RPMI7951 (cell line): Measurements from ENCODE around the gene SLC38A8. TPM values are rescaled to one million over a fixed set of nuclear protein-coding genes. Genes with fewer than 3 reads are reported as not detected.
A peak's percentile ranks its signal among the peaks of the same experiment; 100 is the strongest.

Experiments used
- DNase-seq: peaks from one replicate; pipeline ENCODE4 v3.0.0-alpha.2; 2012; ENCODE audit warnings: low read depth
- total RNA-seq: library from RNA; depleted of rRNA; stranded (reverse); fragments of >200 nt; shearing (Covaris generic); gene quantifications from 2 replicates; pipeline ENCODE4 v1.2.3, GENCODE V29; 2014

SLC38A8 gene
- total RNA-seq, 1 experiment from 2014 or later: not detected

DNA sequence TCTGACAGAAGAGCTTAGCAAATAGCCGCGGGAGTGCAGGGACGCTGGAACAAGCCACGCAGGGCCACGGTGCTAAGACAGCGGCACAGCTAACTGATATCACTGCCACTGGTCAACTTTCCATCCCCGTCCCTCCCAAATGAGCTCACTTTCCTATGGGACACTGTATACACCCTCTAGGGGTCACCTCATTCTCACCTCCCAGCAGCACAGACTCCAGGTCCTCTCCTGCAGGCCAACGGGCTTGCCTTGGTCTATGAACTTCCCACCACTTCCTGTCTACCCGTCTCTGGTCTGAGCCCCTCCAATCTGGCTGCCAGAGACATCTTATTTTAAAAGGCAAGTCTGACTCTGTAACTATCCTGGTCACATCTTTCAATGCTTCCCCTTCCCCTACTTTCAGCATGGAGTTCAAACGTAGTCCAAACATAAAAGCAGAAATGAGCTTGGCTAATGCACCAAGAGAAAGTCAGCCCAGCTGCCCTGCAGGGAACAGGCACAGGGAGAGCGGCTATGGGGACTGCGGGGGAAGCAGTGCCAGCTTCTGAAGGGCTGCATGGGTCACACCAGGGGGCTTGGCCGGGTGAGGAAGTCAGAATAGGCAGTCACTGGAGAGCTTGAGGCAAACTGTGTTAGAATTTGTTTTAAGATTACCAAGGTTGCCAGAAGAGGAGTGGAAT is 26.3 kb upstream of the SLC38A8 start:
- DNase-seq: no peak

GRCh38 chr16:84068041-84068440 is 25.4 kb upstream of the SLC38A8 start:
- DNase-seq: no peak

DNA sequence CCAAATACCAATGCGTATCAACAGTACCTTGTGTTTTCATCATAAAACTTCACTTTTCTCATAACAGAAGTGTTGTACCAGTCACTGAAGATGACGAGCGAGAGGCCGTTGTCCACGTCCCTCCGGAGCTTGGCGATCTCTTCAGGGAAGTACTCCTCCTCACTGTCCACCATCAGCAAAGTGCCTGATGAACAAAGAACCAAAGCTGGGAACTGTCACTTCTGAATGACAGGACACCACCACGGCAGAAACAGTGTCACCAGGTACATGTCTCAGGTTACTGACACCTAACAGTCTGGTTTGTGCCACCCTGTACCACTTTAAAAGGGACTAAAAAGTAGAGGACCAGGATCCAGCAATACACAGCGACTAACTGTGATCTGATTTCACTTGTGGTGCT is 25.0 kb upstream of the SLC38A8 start:
- no peak for DNase-seq

DNA sequence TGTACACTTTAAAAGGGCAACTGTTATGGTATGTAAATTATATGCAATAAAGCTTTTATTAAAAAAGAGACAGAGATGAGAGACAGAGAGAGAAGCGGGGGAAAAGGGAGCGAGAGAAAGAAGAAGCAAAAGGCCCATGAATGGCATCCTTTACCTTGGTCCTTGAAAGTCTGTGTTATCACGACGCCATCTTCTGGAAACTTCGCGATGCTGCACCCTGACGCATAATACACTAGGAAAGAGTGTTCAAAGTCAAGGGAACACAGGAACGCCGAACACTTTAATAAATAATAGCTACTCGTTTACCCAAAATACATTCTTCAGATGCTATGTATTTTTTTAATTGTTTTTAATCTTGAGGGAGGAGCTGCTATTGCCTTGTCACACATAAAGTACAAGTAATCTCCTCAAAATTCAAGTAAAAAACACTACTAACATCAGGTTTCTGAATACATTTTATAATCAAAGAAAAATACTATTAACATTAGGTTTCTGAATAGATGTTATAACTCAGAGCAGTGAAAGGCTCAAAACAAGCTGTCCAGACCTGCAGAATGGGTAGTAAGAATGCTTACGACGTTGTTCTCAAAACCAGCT is 23.0 kb upstream of the SLC38A8 start:
- DNase-seq: peak; percentile 50

DNA sequence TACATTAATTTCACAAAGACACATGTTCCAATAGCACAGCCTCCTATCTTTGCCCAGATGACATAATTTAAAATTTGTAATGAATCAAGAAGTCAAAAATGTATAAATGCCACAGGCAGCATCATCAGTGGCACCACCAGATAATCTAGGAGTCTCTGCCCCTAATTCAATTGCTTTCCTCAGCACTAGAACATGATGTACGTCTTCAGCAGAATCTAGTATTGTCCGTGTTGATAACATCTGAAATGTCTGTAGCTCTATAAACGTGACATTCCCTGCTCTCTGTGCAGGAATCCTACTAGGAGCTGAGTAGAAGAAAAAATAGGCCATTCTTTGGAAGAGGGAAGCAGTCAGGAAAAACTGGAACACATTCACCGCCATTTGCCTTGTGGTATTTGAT is 21.4 kb upstream of the SLC38A8 start:
- no peak for DNase-seq

DNA sequence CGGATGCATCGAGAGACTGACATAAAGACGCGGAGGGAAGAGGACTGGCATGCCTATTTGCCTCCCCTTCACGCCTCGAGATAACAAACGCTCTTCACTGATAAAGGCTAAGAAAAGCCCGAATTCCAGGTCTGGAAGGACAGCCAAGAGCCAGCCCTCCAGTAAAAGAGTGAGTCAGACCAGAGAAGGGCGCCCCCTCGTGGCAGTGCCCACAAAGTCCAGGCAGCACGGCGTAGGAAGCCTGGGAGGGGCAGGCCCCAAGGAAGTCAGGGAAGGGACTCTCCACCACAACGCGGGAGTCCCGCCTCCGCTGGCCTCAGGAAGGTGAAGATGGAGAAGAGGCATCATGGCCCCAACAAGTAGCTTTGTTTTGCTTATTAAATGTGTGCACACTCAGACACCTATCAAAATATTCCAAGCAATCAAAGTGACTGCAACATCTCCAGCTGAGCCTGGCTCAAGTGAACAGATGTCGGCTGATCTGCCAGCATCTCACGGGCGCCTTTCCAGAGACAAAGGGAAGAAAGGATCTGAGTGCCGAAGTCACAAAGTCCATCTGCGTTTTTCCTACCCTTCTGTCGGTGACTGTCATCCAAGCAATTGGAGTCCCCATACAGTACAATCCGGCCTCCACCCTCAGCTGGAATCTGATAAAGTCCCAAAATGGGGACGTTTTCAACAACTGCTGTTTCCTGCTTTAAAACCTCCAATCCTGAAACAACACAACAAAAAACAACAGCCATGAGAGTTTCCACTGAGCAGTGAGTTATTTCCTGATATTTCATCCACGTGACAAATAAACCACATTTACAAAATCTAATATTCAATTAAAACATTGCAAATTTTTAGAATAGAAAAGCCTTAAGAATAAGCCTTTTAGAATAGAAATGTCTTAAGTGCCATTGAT is 20.4 kb upstream of the SLC38A8 start:
- peak; percentile 43 for DNase-seq

DNA sequence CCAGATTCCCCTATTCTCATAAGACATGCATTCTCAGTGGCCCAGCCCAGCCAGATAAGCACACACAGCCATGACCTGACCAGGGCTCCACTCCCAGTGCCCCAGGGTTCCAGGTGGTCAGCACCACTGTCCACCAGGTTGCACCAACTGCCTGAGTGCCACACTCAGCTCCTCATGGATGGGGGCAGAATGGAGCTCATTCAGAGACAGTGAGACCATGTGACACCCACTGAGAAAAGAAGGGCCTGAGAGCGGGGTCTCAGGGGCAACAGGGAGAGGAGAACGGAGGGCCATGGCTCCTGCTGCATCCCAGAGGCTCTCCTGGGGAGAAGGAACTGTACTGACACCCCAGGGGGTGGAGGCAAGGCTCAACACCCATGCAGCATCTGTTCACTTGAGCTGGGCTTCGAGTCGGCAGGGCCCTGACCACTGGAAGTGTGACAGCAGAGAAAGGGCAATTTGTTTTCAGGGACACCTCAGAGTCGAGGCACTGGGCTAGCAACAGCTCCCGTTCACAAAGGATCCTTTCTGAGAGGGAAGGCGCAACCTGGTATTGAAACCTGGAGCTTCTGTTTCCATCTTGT is 18.7 kb upstream of the SLC38A8 start:
- DNase-seq: no peak

DNA sequence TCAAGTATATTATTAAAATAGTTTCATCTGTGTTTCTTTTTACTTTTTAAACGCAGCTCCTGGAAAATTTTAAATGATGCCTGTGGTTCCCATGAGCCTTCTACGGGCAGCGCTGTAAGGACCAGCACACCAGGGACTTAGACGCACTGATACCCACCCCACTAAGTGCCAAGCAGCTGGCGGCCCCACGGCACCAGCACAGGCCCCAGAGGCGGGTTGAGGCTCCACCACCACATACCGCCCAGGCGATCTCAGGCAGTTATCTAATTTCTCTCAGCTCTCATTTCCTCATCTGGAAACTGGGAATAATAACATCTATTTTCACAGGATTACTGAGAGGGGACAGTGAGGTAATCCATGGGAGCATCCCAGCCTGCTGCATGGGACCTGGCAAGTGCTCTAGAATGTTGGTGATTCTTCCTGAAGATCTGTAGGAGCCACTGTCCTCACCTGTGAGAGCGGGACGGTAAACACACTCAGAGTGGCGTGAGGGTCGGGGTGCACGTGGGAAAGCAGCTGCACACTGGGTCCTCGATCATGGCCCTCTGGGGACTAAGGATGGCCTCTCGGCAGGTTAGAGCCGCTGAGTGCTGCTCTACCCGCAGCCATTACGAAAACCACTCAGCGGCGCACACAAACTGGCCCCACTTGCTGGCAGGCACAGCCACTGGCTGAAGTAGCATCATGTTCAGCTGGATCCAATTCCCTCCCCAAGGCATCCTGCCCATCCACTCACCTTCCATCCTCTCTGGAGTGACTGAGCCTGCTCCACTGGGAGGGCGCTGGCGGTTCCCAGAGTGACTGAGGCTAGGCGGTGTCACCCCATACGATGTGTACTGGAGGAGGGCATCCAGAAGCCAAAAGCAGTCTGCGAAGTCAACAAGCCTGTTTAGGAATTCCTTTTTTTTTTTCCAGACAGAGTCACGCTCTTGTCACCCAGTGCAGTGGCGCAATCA is 17.6 kb upstream of the SLC38A8 start:
- DNase-seq: no peak

DNA sequence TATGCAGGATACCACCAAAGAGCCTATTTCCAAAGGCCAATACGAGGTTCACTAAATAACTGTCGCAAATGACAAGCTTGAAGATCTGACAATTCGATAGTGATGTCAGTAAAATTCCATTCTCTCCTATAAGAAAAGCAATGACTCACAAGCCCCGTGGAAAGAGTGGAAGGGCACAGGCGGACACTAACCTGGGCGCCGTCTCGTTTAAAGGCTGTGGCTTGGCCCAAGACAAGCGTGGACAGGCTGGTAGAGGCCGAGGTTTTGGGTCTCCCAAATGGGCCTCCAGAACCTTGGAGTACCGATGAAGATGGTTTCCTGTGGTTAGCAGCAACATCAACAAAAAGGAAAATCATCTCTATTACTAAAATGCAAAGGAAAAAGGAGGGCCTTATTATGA is 16.5 kb upstream of the SLC38A8 start:
- DNase-seq: no peak

DNA sequence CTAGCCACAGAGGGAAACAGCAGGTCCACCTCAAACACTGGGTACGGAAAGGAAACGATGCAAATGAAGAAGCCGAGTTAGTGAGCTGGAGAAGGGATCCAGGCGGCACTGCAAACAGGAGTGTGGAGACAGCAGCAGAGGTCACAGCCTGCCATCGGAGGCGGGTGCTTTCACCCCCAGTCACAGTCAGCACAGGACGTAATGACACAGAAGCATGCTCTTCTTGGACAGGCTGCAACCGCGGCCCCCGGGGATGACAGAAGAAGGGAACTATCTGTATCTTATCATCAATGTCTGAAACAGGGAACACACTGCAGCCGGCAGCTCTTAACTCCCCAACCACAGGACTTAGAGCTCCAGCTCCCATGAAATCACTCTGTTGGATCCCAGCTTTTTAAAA is 16.1 kb upstream of the SLC38A8 start:
- DNase-seq: no peak

GRCh38 chr16:84058211-84058610 is 15.6 kb upstream of the SLC38A8 start:
- no peak for DNase-seq

GRCh38 chr16:84056933-84057332 is 14.3 kb upstream of the SLC38A8 start:
- DNase-seq: no peak

GRCh38 chr16:84055801-84056634 is 13.4 kb upstream of the SLC38A8 start:
- no peak for DNase-seq

DNA sequence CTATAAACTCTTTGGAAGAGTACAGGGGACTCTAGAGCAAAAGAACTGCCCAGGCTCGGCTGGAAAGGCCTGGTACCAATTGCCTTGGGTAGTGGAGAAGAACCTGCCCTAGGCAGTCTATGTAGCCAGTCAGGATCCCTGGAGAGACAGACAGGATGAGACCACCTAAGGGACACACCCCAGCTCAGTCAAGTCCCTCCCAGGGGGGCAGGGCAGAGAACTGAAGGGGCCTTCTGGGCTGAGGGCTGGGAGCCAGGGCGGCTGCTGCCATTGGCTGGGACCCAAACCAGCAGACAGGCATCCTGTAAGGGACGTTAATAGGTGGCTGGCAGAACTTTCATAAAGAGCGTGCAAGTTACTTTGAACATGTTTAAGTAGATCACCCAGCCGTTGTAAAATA is 12.8 kb upstream of the SLC38A8 start:
- no peak for DNase-seq

DNA sequence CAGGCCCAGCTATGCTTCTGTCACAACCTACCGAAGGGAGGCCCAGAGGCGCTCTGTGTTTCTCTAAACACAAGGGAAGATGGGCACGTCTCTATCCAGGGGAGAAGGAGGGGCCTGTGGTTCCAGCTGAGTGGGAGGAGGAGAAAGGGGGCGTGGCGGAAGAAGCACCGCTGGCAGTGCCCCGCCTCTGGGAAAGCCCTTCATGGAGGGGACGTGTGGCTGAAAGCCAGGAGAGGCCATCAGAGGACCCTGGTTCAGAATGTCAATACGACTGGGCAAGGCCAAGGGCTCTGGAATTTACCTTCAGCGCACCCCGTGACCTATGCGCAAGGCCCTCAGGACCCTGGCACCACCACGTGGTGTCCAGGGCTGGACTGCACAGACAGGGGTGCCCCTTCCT is 12.3 kb upstream of the SLC38A8 start:
- DNase-seq: no peak

GRCh38 chr16:84054271-84054670 is 11.7 kb upstream of the SLC38A8 start:
- no peak for DNase-seq

DNA sequence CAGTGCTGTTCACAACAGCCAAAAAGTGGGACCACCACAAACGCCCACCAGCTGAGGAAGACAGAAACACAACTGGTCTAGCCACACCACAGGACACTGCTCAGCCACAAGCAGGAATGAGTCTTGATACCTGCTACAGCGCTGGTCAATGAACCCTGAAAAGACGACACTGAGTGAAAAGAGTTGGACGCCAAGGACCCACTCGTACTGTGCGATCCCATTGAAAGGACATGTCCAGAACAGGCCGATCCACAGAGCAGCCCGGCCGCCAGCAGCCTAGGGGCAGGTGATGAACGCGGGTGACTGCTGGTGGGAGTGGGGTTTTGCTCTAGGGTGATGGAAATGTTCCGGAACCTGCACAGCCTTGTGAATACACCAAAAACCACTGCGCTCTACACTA is 10.6 kb upstream of the SLC38A8 start:
- no peak for DNase-seq

DNA sequence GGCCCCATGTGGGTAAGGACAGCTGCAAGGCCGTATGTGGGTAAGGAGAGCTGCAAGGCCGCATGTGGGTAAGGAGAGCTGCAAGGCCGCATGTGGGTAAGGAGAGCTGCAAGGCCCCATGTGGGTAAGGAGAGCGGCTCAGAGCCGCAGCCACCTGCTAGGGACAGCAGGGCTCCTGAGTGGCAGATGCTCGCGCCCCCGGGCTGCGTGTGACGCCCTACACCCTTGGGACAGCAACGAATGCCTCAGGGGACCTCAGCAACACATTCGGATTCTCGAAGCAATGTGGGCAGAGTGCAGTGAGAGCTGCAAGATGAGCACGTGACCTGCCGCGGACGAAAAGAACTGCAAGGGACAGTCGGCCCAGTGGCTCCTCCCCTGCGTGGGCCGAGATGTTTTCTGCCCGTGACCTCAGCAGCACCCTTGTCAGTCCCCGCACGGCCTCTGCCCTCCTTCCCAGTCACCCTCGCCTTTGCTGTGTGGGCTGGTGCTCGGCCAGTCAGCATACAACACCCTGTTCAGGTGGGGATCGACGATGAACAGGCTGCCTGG is 9.6 kb upstream of the SLC38A8 start:
- no peak for DNase-seq

DNA sequence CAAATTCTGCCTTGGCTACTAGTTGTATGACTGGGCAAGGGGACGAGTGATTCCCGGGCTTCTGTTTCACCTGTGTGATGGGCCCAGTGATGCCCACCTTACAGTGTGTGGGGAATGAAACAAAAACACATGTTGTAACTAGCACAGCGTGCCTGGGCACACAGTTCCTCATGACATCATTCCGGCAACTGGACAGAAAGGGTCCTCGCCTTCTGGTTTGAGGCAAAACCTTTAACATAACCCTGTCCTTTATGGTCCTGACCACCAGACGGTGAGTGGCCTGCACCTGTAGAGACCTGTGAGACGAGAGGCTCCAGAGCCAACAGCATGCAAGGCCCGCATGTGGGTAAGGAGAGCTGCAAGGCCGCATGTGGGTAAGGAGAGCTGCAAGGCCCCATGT is 7.7 kb upstream of the SLC38A8 start:
- no peak for DNase-seq

DNA sequence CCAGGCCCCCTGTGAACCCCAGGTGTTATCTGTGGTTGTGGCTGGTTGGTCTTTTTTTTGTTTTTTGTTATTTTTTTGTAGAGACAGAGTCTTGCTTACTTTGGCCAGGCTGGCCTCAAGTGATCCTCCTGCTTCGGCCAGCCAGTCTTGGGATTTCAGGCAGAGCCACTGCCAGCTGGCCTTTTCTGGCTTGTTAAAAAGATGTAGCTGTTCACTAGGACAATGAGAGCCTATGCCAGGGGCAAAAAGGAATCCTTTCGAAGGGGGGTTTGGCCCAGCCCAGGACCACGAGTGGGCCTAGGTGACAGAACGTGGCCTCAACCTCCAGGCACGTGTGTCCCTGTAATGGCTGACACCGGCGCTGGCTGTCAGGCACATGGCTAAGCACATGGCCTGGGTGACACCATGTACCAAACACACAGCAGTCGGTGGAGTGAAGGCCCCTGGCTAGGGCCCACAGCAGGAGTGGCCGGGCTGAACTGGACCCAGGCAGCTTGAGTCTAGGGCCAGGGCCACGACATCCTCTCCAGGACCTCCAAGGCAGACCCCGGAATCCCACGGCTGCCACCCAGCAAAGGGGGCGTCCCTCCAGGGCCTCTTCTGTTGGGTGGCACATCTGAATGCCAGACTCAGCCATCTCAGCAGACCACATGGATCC is 6.9 kb upstream of the SLC38A8 start:
- no peak for DNase-seq
